Measurements from ENCODE around the gene YIF1A.

YIF1A gene

GRCh38 chr11:66288671-66289547 is at the start of gene YIF1A:
Gene YIF1A (minus strand): TSS chr11:66289143. CDS start chr11:66288985, 158 bp downstream.
- DNase-seq (ENCODE audit: low spot score) (peak; percentile 99), ATAC-seq (ENCODE audit: low read depth) (peak; percentile 93)
- peaks cover 13% of the 10 kb centered on the region; the same call in 1 of the 2 replicates for H3K36me3 ChIP-seq (ENCODE audit: low read depth)
- H3K4me1 ChIP-seq (ENCODE audit: insufficient read depth, poor library complexity, severe bottlenecking): peaks cover 7% of the 10 kb centered on the region
- H3K27ac ChIP-seq (ENCODE audit: poor library complexity, severe bottlenecking): peak within 1 kb of the TSS; percentile 61
- peak within 1 kb of the TSS; percentile 78 for H3K4me3 ChIP-seq (ENCODE audit: severe bottlenecking)
- H3K9me3 ChIP-seq (ENCODE audit: severe bottlenecking): no peaks in the 10 kb centered on the region
- peaks cover 24% of the 10 kb centered on the region for H3K27me3 ChIP-seq (ENCODE audit: insufficient read depth, poor library complexity, severe bottlenecking)
- TF ChIP-seq CTCF (IDR thresholded peaks at IDR 0.05; ENCODE audit: poor library complexity, severe bottlenecking): no peak

- Histone ChIP-seq H3K4me3 (ENCODE audit: severe bottlenecking) (no peak overlapping the region), H3K27me3 (ENCODE audit: insufficient read depth, poor library complexity, severe bottlenecking) (no peaks in the 10 kb centered on the region), H3K9me3 (ENCODE audit: severe bottlenecking) (no peaks in the 10 kb centered on the region), H3K36me3 (ENCODE audit: low read depth) (peaks cover 50% of the 10 kb centered on the region), H3K27ac (ENCODE audit: poor library complexity, severe bottlenecking) (peak overlapping the region; percentile 95), H3K4me1 (ENCODE audit: insufficient read depth, poor library complexity, severe bottlenecking) (peaks cover 40% of the 10 kb centered on the region)
- no peak for DNase-seq (ENCODE audit: low spot score)
- no peak for TF ChIP-seq CTCF (IDR thresholded peaks at IDR 0.05; ENCODE audit: poor library complexity, severe bottlenecking)
- ATAC-seq (ENCODE audit: low read depth): no peak
Measured at GRCh38 chr11:66337103-66337899, 48.4 kb upstream of the YIF1A start.

- H3K27me3 ChIP-seq (ENCODE audit: insufficient read depth, poor library complexity, severe bottlenecking): no peaks in the 10 kb centered on the region
- H3K4me3 ChIP-seq (ENCODE audit: severe bottlenecking): peak within 1 kb of the TSS; percentile 61
- no peaks in the 10 kb centered on the region for H3K9me3 ChIP-seq (ENCODE audit: severe bottlenecking)
- H3K36me3 ChIP-seq (ENCODE audit: low read depth): peaks cover 54% of the 10 kb centered on the region
- ATAC-seq (ENCODE audit: low read depth) (peak; percentile 69), DNase-seq (ENCODE audit: low spot score) (peak; percentile 93)
- peak; percentile 62 for TF ChIP-seq CTCF (IDR thresholded peaks at IDR 0.05; ENCODE audit: poor library complexity, severe bottlenecking)
- peaks cover 40% of the 10 kb centered on the region for H3K4me1 ChIP-seq (ENCODE audit: insufficient read depth, poor library complexity, severe bottlenecking)
- H3K27ac ChIP-seq (ENCODE audit: poor library complexity, severe bottlenecking): peak within 1 kb of the TSS; percentile 95
Measured at GRCh38 chr11:66336234-66337102, 47.5 kb upstream of the YIF1A start, which contains the start of gene RIN1. Gene RIN1 (minus strand): TSS chr11:66336434. CDS start chr11:66336402, 32 bp downstream.

- DNase-seq (ENCODE audit: low spot score): no peak
Measured at GRCh38 chr11:66335531-66336233, 46.7 kb upstream of the YIF1A start.

More at GRCh38 chr11:66335531-66336233, 46.7 kb upstream of the YIF1A start:
- ATAC-seq (ENCODE audit: low read depth): peak; percentile 4; the same call in 1 of the 3 replicates
- Histone ChIP-seq H3K4me1 (ENCODE audit: insufficient read depth, poor library complexity, severe bottlenecking) (peaks cover 40% of the 10 kb centered on the region), H3K4me3 (ENCODE audit: severe bottlenecking) (peak overlapping the region; percentile 61), H3K36me3 (ENCODE audit: low read depth) (peaks cover 54% of the 10 kb centered on the region), H3K27ac (ENCODE audit: poor library complexity, severe bottlenecking) (peak overlapping the region; percentile 95), H3K9me3 (ENCODE audit: severe bottlenecking) (no peaks in the 10 kb centered on the region), H3K27me3 (ENCODE audit: insufficient read depth, poor library complexity, severe bottlenecking) (no peaks in the 10 kb centered on the region)
- TF ChIP-seq CTCF (IDR thresholded peaks at IDR 0.05; ENCODE audit: poor library complexity, severe bottlenecking): no peak

All from RWPE2 (cell line).